Ishikawa (cell line): Measurements from ENCODE around the gene SLC24A4.

Experiments
- CEBPB ChIP-seq: IDR thresholded peaks from 2 replicates; pipeline ENCODE4 v1.6.1; 2012
- CREB1 ChIP-seq: IDR thresholded peaks from 2 replicates; pipeline ENCODE4 v1.6.1; 2012; ENCODE audit warnings: low read depth
- EGR1 ChIP-seq: IDR thresholded peaks from 2 replicates; pipeline ENCODE4 v1.6.1; 2012
- EP300 ChIP-seq: IDR thresholded peaks from 2 replicates; pipeline ENCODE4 v1.6.1; 2012; ENCODE audit warnings: borderline replicate concordance
- FOXM1 ChIP-seq: IDR thresholded peaks from 2 replicates; pipeline ENCODE4 v1.6.1; 2012; ENCODE audit warnings: low read depth, borderline replicate concordance
- NFIC ChIP-seq: IDR thresholded peaks from 2 replicates; pipeline ENCODE4 v1.6.1; 2012
- RAD21 ChIP-seq: IDR thresholded peaks from 2 replicates; pipeline ENCODE4 v1.6.1; 2012; ENCODE audit warnings: low read depth
- TAF1 ChIP-seq: IDR thresholded peaks from 2 replicates; pipeline ENCODE4 v1.6.1; 2012; ENCODE audit warnings: low read depth, mild to moderate bottlenecking
- ZBTB7A ChIP-seq: IDR thresholded peaks from 2 replicates; pipeline ENCODE4 v1.6.1; 2012; ENCODE audit warnings: low read depth
- TF ChIP-seq, protein P1 (sequence below): IDR thresholded peaks from 2 replicates; pipeline ENCODE4 v1.6.1; 2012

DNA sequence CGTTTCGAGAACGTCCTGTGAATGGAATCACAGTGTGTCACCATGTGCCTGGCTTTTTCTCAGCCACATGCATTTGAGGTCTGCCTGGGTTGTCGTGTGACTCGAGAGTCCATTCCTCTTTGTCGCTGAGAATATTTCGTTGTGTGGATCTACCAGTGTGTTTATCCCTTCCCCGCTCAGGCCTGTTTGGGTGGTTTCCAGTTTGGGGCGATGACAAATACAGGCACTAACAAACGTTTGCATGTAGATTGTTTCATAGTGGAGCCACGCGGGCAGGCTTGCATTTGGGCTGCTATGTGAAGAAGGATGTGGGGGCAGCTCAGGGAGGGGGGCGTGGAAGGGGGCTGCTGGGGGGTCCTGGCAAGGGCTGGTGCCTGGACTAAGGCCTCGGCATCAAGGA, 204.8 kb downstream of the SLC24A4 start:
- TF ChIP-seq EP300 (no peak), ZBTB7A (no peak), CREB1 (no peak), RAD21 (no peak), FOXM1 (no peak), CEBPB (no peak), EGR1 (no peak), TAF1 (no peak), NFIC (no peak)
- TF ChIP-seq, protein P1, sequence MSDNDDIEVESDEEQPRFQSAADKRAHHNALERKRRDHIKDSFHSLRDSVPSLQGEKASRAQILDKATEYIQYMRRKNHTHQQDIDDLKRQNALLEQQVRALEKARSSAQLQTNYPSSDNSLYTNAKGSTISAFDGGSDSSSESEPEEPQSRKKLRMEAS: no peak
